ENCODE measurements around the gene LINC01488.

The LINC01488 gene

DNA sequence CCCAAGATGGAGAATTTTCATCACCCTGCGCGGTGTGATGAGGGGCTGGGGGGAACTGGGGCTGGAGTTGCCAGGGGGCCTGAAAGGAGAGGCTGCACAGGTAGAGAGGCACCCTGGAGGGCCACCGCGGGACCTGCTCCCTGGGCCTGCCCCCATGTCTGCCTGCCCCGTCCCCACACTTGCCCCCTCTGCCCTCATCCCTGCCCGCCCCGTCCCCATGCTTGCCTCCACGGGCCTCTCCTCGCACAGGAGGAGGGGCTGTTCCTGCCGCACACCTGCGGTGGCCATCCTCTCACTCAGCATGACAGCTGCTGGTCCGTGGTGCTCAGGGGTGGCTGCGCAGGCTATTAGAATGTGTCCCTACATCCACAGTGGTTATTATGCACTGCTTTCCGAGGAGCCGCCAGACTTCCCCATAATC lies 43.5 kb downstream of the LINC01488 start:
- no CpG with 5 or more reads among the region's 15 CpGs for WGBS (ENCODE audit: extremely low coverage, insufficient coverage, insufficient read length)
- Histone ChIP-seq H3K4me3 (ENCODE audit: low read depth, low read length) (no peak overlapping the region), H3K9ac (ENCODE audit: low read length) (no peak overlapping the region), H2BK5ac (ENCODE audit: low read depth, low read length, poor library complexity) (no peak overlapping the region), H3K9me3 (ENCODE audit: insufficient read depth, low read depth, low read length) (no peaks in the 10 kb centered on the region), H2AK5ac (ENCODE audit: low read length) (no peak overlapping the region), H2BK12ac (ENCODE audit: low read length) (no peak overlapping the region), H3K4me1 (ENCODE audit: control insufficient read depth in 1 of 2, insufficient read depth in 2 of 2, low read length in 2 of 2) (peaks cover 3 to 5% of the 10 kb centered on the region in 2 experiments), H4K8ac (ENCODE audit: low read depth, low read length) (no peak overlapping the region), H3K23ac (ENCODE audit: low read length) (no peak overlapping the region), H3K79me1 (ENCODE audit: low read length) (no peaks in the 10 kb centered on the region), H3K4ac (ENCODE audit: low read depth, low read length) (no peak overlapping the region), H3K4me2 (ENCODE audit: low read length) (no peak overlapping the region), H2BK120ac (ENCODE audit: insufficient read depth, low read length, poor library complexity) (no peak overlapping the region), H3K79me2 (ENCODE audit: control insufficient read depth, insufficient read depth, low read length, poor library complexity) (no peaks in the 10 kb centered on the region), H4K12ac (ENCODE audit: low read depth, low read length) (no peak overlapping the region), H3K27ac (ENCODE audit: low read depth, low read length) (no peak overlapping the region), H4K91ac (ENCODE audit: low read depth, low read length) (no peak overlapping the region), H3K14ac (ENCODE audit: low read length) (no peak overlapping the region), H2AFZ (ENCODE audit: insufficient read depth, low read length, poor library complexity) (no peak overlapping the region), H3K36me3 (ENCODE audit: control insufficient read depth in 1 of 2, insufficient read depth in 2 of 2, low read length in 2 of 2) (no peaks in the 10 kb centered on the region), H3K18ac (ENCODE audit: low read length) (no peak overlapping the region), H3K27me3 (ENCODE audit: insufficient read depth, low read length) (no peaks in the 10 kb centered on the region)
- DNase-seq = no peak

GRCh38 chr11:69525516-69526452 lies 44.3 kb downstream of the LINC01488 start:
- H3K79me2 ChIP-seq (ENCODE audit: control insufficient read depth, insufficient read depth, low read length, poor library complexity) = no peaks in the 10 kb centered on the region
- no peak overlapping the region for H3K23ac ChIP-seq (ENCODE audit: low read length)
- H2BK120ac ChIP-seq (ENCODE audit: insufficient read depth, low read length, poor library complexity) = no peak overlapping the region

DNA sequence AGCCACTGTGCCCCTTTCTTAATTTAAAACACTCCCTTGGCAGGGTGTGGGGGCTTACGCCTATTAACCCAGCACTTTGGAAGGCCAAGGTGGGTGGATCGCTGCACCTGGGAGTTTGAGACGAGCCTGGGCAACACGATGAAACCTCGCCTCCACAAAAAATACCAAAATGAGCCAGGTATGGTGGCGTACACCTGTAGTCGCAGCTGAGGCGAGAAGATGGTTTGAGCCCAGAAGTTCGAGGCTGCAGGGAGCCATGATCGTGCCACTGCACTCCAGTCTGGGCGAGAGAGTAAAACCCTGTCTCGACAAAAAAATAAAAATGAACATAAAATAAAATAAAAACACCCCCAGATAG lies 45.0 kb downstream of the LINC01488 start:
- Histone ChIP-seq H3K23ac (ENCODE audit: low read length) (no peak overlapping the region), H3K14ac (ENCODE audit: low read length) (no peak overlapping the region), H3K27ac (ENCODE audit: low read depth, low read length) (no peak overlapping the region), H4K91ac (ENCODE audit: low read depth, low read length) (no peak overlapping the region), H3K79me2 (ENCODE audit: control insufficient read depth, insufficient read depth, low read length, poor library complexity) (no peaks in the 10 kb centered on the region), H2AFZ (ENCODE audit: insufficient read depth, low read length, poor library complexity) (no peak overlapping the region), H3K18ac (ENCODE audit: low read length) (no peak overlapping the region), H2AK5ac (ENCODE audit: low read length) (no peak overlapping the region), H4K8ac (ENCODE audit: low read depth, low read length) (no peak overlapping the region), H3K4me1 (ENCODE audit: control insufficient read depth in 1 of 2, insufficient read depth in 2 of 2, low read length in 2 of 2) (peaks cover under 1 to 5% of the 10 kb centered on the region in 2 experiments), H3K9me3 (ENCODE audit: insufficient read depth, low read depth, low read length) (no peaks in the 10 kb centered on the region), H4K12ac (ENCODE audit: low read depth, low read length) (no peak overlapping the region), H3K4me3 (ENCODE audit: low read depth, low read length) (no peak overlapping the region), H3K4me2 (ENCODE audit: low read length) (no peak overlapping the region), H3K9ac (ENCODE audit: low read length) (no peak overlapping the region), H2BK5ac (ENCODE audit: low read depth, low read length, poor library complexity) (no peak overlapping the region), H3K4ac (ENCODE audit: low read depth, low read length) (no peak overlapping the region), H3K36me3 (ENCODE audit: control insufficient read depth in 1 of 2, insufficient read depth in 2 of 2, low read length in 2 of 2) (no peaks in the 10 kb centered on the region), H3K79me1 (ENCODE audit: low read length) (no peaks in the 10 kb centered on the region), H2BK120ac (ENCODE audit: insufficient read depth, low read length, poor library complexity) (no peak overlapping the region), H3K27me3 (ENCODE audit: insufficient read depth, low read length) (no peaks in the 10 kb centered on the region), H2BK12ac (ENCODE audit: low read length) (no peak overlapping the region)
- DNase-seq = no peak
- no CpG with 5 or more reads among the region's 12 CpGs for WGBS (ENCODE audit: extremely low coverage, insufficient coverage, insufficient read length)

More at GRCh38 chr11:69525516-69526452, 44.3 kb downstream of the LINC01488 start:
- H3K27ac ChIP-seq (ENCODE audit: low read depth, low read length) = no peak overlapping the region
- peaks cover 3 to 5% of the 10 kb centered on the region in 2 experiments for H3K4me1 ChIP-seq (ENCODE audit: control insufficient read depth in 1 of 2, insufficient read depth in 2 of 2, low read length in 2 of 2)
- H2BK5ac ChIP-seq (ENCODE audit: low read depth, low read length, poor library complexity) = no peak overlapping the region
- H3K27me3 ChIP-seq (ENCODE audit: insufficient read depth, low read length) = no peaks in the 10 kb centered on the region
- H3K9ac ChIP-seq (ENCODE audit: low read length) = no peak overlapping the region
- no peak overlapping the region for H3K4ac ChIP-seq (ENCODE audit: low read depth, low read length)
- no peaks in the 10 kb centered on the region for H3K79me1 ChIP-seq (ENCODE audit: low read length)
- no peaks in the 10 kb centered on the region for H3K36me3 ChIP-seq (ENCODE audit: control insufficient read depth in 1 of 2, insufficient read depth in 2 of 2, low read length in 2 of 2)
- no peak overlapping the region for H4K8ac ChIP-seq (ENCODE audit: low read depth, low read length)
- H3K9me3 ChIP-seq (ENCODE audit: insufficient read depth, low read depth, low read length) = no peaks in the 10 kb centered on the region
- H2BK12ac ChIP-seq (ENCODE audit: low read length) = no peak overlapping the region
- H4K91ac ChIP-seq (ENCODE audit: low read depth, low read length) = no peak overlapping the region
- H3K4me3 ChIP-seq (ENCODE audit: low read depth, low read length) = no peak overlapping the region
- no peak for DNase-seq
- no peak overlapping the region for H2AK5ac ChIP-seq (ENCODE audit: low read length)
- H3K4me2 ChIP-seq (ENCODE audit: low read length) = no peak overlapping the region
- H3K18ac ChIP-seq (ENCODE audit: low read length) = no peak overlapping the region
- WGBS (ENCODE audit: extremely low coverage, insufficient coverage, insufficient read length) = no CpG with 5 or more reads among the region's 19 CpGs
- no peak overlapping the region for H4K12ac ChIP-seq (ENCODE audit: low read depth, low read length)
- no peak overlapping the region for H2AFZ ChIP-seq (ENCODE audit: insufficient read depth, low read length, poor library complexity)
- no peak overlapping the region for H3K14ac ChIP-seq (ENCODE audit: low read length)

- DNase-seq = no peak
- Histone ChIP-seq H3K9me3 (ENCODE audit: insufficient read depth, low read depth, low read length) (no peaks in the 10 kb centered on the region), H4K12ac (ENCODE audit: low read depth, low read length) (no peak overlapping the region), H3K9ac (ENCODE audit: low read length) (no peak overlapping the region), H3K27ac (ENCODE audit: low read depth, low read length) (no peak overlapping the region), H2BK5ac (ENCODE audit: low read depth, low read length, poor library complexity) (no peak overlapping the region), H2BK12ac (ENCODE audit: low read length) (no peak overlapping the region), H2BK120ac (ENCODE audit: insufficient read depth, low read length, poor library complexity) (no peak overlapping the region), H3K79me2 (ENCODE audit: control insufficient read depth, insufficient read depth, low read length, poor library complexity) (no peaks in the 10 kb centered on the region), H3K18ac (ENCODE audit: low read length) (no peak overlapping the region), H3K79me1 (ENCODE audit: low read length) (no peaks in the 10 kb centered on the region), H2AK5ac (ENCODE audit: low read length) (no peak overlapping the region), H3K4ac (ENCODE audit: low read depth, low read length) (no peak overlapping the region), H4K8ac (ENCODE audit: low read depth, low read length) (no peak overlapping the region), H3K4me2 (ENCODE audit: low read length) (no peak overlapping the region), H3K4me1 (ENCODE audit: control insufficient read depth in 1 of 2, insufficient read depth in 2 of 2, low read length in 2 of 2) (peaks cover 0 to 5% of the 10 kb centered on the region in 2 experiments), H3K27me3 (ENCODE audit: insufficient read depth, low read length) (no peaks in the 10 kb centered on the region), H3K4me3 (ENCODE audit: low read depth, low read length) (no peak overlapping the region), H3K36me3 (ENCODE audit: control insufficient read depth in 1 of 2, insufficient read depth in 2 of 2, low read length in 2 of 2) (no peaks in the 10 kb centered on the region), H3K14ac (ENCODE audit: low read length) (no peak overlapping the region), H4K91ac (ENCODE audit: low read depth, low read length) (no peak overlapping the region), H3K23ac (ENCODE audit: low read length) (no peak overlapping the region), H2AFZ (ENCODE audit: insufficient read depth, low read length, poor library complexity) (no peak overlapping the region)
- no CpG with 5 or more reads among the region's 13 CpGs for WGBS (ENCODE audit: extremely low coverage, insufficient coverage, insufficient read length)
These were observed 47.5 kb downstream of the LINC01488 start for GRCh38 chr11:69529001-69529400.
